A673 (cell line): ENCODE measurements around the gene LPP. TPM values are rescaled to one million over a fixed set of nuclear protein-coding genes. Genes with fewer than 3 reads are reported as not detected.

Source experiments
- BruUV-seq: library from RNA; stranded (reverse); fragments of 400-500 nt; replicated peaks from 2 replicates; lab custom pipeline; 2021; lab: Mats Ljungman, UMichigan
- CTCF ChIA-PET: fragments of 300-600 bp; sonication (Branson Sonifier 250); formaldehyde crosslinking; loops from one replicate; lab custom pipeline; 2022; ENCODE audit warnings: antibody characterized with exemption; lab: Charles Lee
- POLR2A ChIA-PET: fragments of 300-600 bp; sonication (Branson Sonifier 250); formaldehyde crosslinking; loops from one replicate; lab custom pipeline; 2022; ENCODE audit warnings: antibody characterized with exemption; ENCODE audit not compliant: low non-redundant PET; lab: Charles Lee
- DNase-seq: peaks from one replicate; pipeline ENCODE4 v3.0.0-alpha.2; 2015; ENCODE audit warnings: low spot score
- H3K27ac ChIP-seq: fragments of 200-600 bp; sonication (generic); 2 replicates; pipeline ENCODE4 v1.5.1; 2016; ENCODE audit warnings: mixed run types, low read depth, mild to moderate bottlenecking, mixed read lengths, antibody characterized with exemption, low read length; ENCODE audit not compliant: poor library complexity, severe bottlenecking
- H3K27me3 ChIP-seq: fragments of 200-600 bp; sonication (generic); replicated peaks from 2 replicates; pipeline ENCODE4 v1.6.1; 2017; ENCODE audit warnings: mixed run types, low read depth, mild to moderate bottlenecking, mixed read lengths, antibody characterized with exemption, low read length; ENCODE audit not compliant: insufficient read depth, poor library complexity
- H3K36me3 ChIP-seq: fragments of 200-600 bp; sonication (generic); 2 replicates; pipeline ENCODE4 v1.6.1; 2016; ENCODE audit warnings: mixed run types, mild to moderate bottlenecking, mixed read lengths, antibody characterized with exemption, low read length; ENCODE audit not compliant: insufficient read depth, poor library complexity, severe bottlenecking
- H3K4me1 ChIP-seq: fragments of 200-600 bp; sonication (generic); 2 replicates; pipeline ENCODE4 v1.6.1; 2017; ENCODE audit warnings: mixed run types, mild to moderate bottlenecking, mixed read lengths, antibody characterized with exemption, low read length; ENCODE audit not compliant: insufficient read depth, poor library complexity, severe bottlenecking
- H3K4me3 ChIP-seq: fragments of 200-600 bp; sonication (generic); 2 replicates; pipeline ENCODE4 v1.5.1; 2016; ENCODE audit warnings: low read depth, mixed run types, mild to moderate bottlenecking, mixed read lengths, low read length; ENCODE audit not compliant: poor library complexity, severe bottlenecking
- H3K9me3 ChIP-seq: fragments of 200-600 bp; sonication (generic); 2 replicates; pipeline ENCODE4 v1.6.1; 2016; ENCODE audit warnings: mixed run types, low read depth, mild to moderate bottlenecking, mixed read lengths, antibody characterized with exemption, low read length; ENCODE audit not compliant: poor library complexity, severe bottlenecking
- EZH2 ChIP-seq: fragments of 200-600 bp; sonication (generic); IDR thresholded peaks from 2 replicates; pipeline ENCODE4 v1.6.1; 2017; ENCODE audit warnings: borderline replicate concordance, low read depth, mild to moderate bottlenecking, mixed read lengths, antibody characterized with exemption, low read length; ENCODE audit not compliant: poor library complexity, severe bottlenecking
- intact Hi-C: fragments of 100-400 bp; cut with micrococcal nuclease; formaldehyde crosslinking; loops from one replicate; pipeline ENCODE4 v1.10.0; 2022; ENCODE audit not compliant: unreplicated experiment
- total RNA-seq: library from RNA; stranded (reverse); gene quantifications from 2 replicates; pipeline ENCODE4 v1.2.3, GENCODE V29; 2021
- TF ChIP-seq, protein P1 (sequence below): fragments of 300-800, 200-600 bp; sonication (generic); conservative IDR thresholded peaks from 2 replicates; pipeline ENCODE4 v1.5.1; 2017; ENCODE audit warnings: low read depth, mild to moderate bottlenecking, antibody characterized with exemption, low read length, moderate library complexity, mixed read lengths

Gene LPP
- total RNA-seq, 1 experiment from 2014 or later, result 39.7 TPM

DNA sequence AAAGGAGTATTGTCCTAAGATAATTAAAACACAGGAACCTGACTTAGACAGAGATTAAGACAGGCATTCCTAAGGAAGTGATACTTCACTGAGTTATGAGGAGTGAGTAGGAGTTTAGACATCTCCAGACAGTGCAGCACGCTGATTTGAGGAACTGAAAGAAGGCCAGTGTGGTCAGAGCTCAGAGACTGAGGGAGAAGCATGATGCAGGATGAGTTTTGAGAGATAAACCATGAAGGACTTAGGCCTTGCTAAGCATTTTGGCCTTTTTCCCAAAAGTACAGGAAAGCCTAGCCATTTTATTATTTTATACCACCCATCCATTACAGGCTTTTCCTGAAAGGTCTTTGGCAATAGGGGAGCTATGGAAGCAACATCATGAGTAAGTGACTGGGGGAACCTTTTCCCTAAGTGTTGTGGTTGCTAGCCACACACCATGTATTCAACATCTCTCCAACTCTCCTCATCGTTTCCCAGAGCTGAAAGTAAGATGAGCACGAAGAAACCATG is 642.2 kb downstream of the LPP start:
- BruUV-seq, result no TSS peak
- ChIA-PET CTCF (no interaction called here), POLR2A (no interaction called here)
- H3K27me3 ChIP-seq, result no peaks in the 10 kb centered on the region
- peak; percentile 17 for DNase-seq
- no peak overlapping the region for H3K4me3 ChIP-seq
- H3K9me3 ChIP-seq, result no peaks in the 10 kb centered on the region
- H3K27ac ChIP-seq, result no peak overlapping the region
- intact Hi-C loops, result loop anchor here (10.0 kb wide), 1 partner anchor 1051 kb away; the partner anchor contains the start of gene BCL6
- no peak for TF ChIP-seq EZH2
- TF ChIP-seq, protein P1, sequence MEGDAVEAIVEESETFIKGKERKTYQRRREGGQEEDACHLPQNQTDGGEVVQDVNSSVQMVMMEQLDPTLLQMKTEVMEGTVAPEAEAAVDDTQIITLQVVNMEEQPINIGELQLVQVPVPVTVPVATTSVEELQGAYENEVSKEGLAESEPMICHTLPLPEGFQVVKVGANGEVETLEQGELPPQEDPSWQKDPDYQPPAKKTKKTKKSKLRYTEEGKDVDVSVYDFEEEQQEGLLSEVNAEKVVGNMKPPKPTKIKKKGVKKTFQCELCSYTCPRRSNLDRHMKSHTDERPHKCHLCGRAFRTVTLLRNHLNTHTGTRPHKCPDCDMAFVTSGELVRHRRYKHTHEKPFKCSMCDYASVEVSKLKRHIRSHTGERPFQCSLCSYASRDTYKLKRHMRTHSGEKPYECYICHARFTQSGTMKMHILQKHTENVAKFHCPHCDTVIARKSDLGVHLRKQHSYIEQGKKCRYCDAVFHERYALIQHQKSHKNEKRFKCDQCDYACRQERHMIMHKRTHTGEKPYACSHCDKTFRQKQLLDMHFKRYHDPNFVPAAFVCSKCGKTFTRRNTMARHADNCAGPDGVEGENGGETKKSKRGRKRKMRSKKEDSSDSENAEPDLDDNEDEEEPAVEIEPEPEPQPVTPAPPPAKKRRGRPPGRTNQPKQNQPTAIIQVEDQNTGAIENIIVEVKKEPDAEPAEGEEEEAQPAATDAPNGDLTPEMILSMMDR, result no peak
- H3K4me1 ChIP-seq, result peaks cover 8% of the 10 kb centered on the region
- H3K36me3 ChIP-seq, result no peaks in the 10 kb centered on the region

DNA sequence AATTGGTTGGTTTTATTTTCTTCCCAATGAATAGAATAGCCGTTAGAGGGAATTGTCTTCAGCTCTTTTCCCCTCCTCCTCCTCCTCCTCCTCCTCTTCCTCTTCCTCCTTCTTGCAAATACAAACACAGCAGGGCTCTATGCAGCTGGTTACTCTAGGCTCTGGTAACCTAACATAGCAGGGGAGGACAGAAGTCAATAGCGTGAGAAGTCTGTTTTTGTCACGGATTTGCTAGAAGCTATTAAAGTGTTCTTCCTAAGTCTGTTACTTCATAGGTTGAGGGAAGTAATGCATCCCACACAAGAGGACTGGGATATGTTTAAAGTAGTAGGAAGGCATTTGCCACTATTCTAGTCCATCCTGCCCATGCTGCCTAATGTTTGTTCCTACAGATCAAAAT is 643.1 kb downstream of the LPP start:
- no peak for DNase-seq
- H3K9me3 ChIP-seq, result no peaks in the 10 kb centered on the region
- no TSS peak for BruUV-seq
- ChIA-PET CTCF (no interaction called here), POLR2A (no interaction called here)
- H3K27ac ChIP-seq, result no peak overlapping the region
- no peaks in the 10 kb centered on the region for H3K36me3 ChIP-seq
- no peak overlapping the region for H3K4me3 ChIP-seq
- intact Hi-C loops, result loop anchor here (10.0 kb wide), 1 partner anchor 1052 kb away; the partner anchor contains the start of gene BCL6
- peaks cover 8% of the 10 kb centered on the region for H3K4me1 ChIP-seq
- H3K27me3 ChIP-seq, result no peaks in the 10 kb centered on the region
- no peak for TF ChIP-seq EZH2
- TF ChIP-seq, protein P1, result no peak

DNA sequence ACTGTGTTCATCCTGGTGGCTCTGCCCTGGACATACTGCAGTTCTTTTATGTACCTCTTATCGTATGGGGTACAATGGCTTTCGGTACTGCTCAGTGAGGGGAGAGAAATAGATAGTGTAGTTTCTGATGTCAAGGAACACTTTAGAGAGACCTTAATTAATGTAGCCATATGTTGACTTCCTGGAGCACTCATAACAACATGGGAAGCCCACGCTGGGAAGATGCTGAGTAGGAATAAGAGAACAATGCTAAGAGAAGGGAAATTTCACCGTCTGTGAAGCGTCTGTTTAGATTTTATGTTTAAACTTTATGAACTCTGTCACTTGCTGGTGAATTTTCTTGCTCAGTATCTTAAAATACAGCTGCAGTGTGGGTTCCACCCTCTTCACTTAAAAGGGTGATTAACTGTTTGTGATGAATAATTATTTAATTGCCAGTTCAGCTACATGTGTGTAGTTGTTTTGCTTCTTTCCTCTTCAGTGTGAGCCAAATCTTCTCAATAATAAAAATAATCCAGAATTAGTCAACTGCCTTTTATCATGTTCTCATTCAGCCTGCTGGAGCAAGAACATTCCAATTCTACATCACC is 644.7 kb downstream of the LPP start:
- no peaks in the 10 kb centered on the region for H3K36me3 ChIP-seq
- H3K4me1 ChIP-seq, result peaks cover 4% of the 10 kb centered on the region
- no TSS peak for BruUV-seq
- no peak overlapping the region for H3K4me3 ChIP-seq
- POLR2A ChIA-PET, result no interaction called here
- H3K27ac ChIP-seq, result no peak overlapping the region
- TF ChIP-seq EZH2, result no peak
- TF ChIP-seq, protein P1, result no peak
- no peaks in the 10 kb centered on the region for H3K27me3 ChIP-seq
- no peak for DNase-seq
- intact Hi-C loops, result loop anchor here (10.0 kb wide), 1 partner anchor 1054 kb away; the partner anchor contains the start of gene BCL6
- H3K9me3 ChIP-seq, result no peaks in the 10 kb centered on the region
- CTCF ChIA-PET, result interaction anchor here (0.6 kb wide), 1 partner anchor 289 kb away, joined by 7 read pairs; no protein-coding TSS in a partner anchor
